Measurements from ENCODE around the gene LRRC71. TPM values are rescaled to one million over a fixed set of nuclear protein-coding genes. Genes with fewer than 3 reads are reported as not detected.

Gene LRRC71
- total and polyA plus RNA-seq, 8 donors, result 0.30 to 0.59 TPM; not detected in 6

- DNase-seq, result peak in 1 of 6 donors; percentile 37
- H3K4me1 ChIP-seq, result no peaks in the 10 kb centered on the region
- H3K27me3 ChIP-seq, result no peaks in the 10 kb centered on the region
These were observed 45.2 kb upstream of the LRRC71 start for GRCh38 chr1:156875341-156875615.

GRCh38 chr1:156876281-156876680 is 44.2 kb upstream of the LRRC71 start:
- Histone ChIP-seq H3K27me3 (no peaks in the 10 kb centered on the region), H3K4me3 (no peak overlapping the region), H3K36me3 (no peaks in the 10 kb centered on the region), H3K27ac (no peak overlapping the region), H3K4me1 (no peaks in the 10 kb centered on the region), H3K9me3 (no peaks in the 10 kb centered on the region)
- FAIRE-seq (no peak), DNase-seq (peak in 1 of 6 donors; percentile 53), ATAC-seq (no peak)
- 38 to 40% methylated on average over 21 of the region's 21 CpGs for WGBS, 2 donors
- intact Hi-C loops (cut with DNase I), result no loop called here
- TF ChIP-seq CTCF (IDR thresholded peaks at IDR 0.05), result no peak

More at GRCh38 chr1:156875341-156875615, 45.2 kb upstream of the LRRC71 start:
- no peak for TF ChIP-seq CTCF (IDR thresholded peaks at IDR 0.05)
- Histone ChIP-seq H3K36me3 (no peaks in the 10 kb centered on the region), H3K4me3 (no peak overlapping the region), H3K27ac (no peak overlapping the region), H3K9me3 (no peaks in the 10 kb centered on the region)
- FAIRE-seq, result no peak
- intact Hi-C loops (cut with DNase I), result no loop called here
- WGBS, 2 donors, result 51 to 59% methylated on average over 5 of the region's 5 CpGs
- no peak for ATAC-seq

- no peaks in the 10 kb centered on the region for H3K9me3 ChIP-seq
- ATAC-seq (no peak), DNase-seq (peak in 1 of 6 donors; percentile 20), FAIRE-seq (no peak)
- intact Hi-C loops (cut with DNase I), result no loop called here
- H3K27ac ChIP-seq, result no peak overlapping the region
- no peak for TF ChIP-seq CTCF (IDR thresholded peaks at IDR 0.05)
- no peaks in the 10 kb centered on the region for H3K4me1 ChIP-seq
- 74 to 82% methylated on average over 5 of the region's 5 CpGs for WGBS, 2 donors
- no peak overlapping the region for H3K4me3 ChIP-seq
- H3K36me3 ChIP-seq, result no peaks in the 10 kb centered on the region
- no peaks in the 10 kb centered on the region for H3K27me3 ChIP-seq
These were observed 42.8 kb upstream of the LRRC71 start for GRCh38 chr1:156877433-156878170.

GRCh38 chr1:156879876-156880275 is 40.6 kb upstream of the LRRC71 start:
- Histone ChIP-seq H3K27ac (no peak overlapping the region), H3K27me3 (no peaks in the 10 kb centered on the region), H3K9me3 (no peaks in the 10 kb centered on the region), H3K4me1 (no peaks in the 10 kb centered on the region), H3K36me3 (no peaks in the 10 kb centered on the region), H3K4me3 (no peak overlapping the region)
- no peak for TF ChIP-seq CTCF (IDR thresholded peaks at IDR 0.05)
- intact Hi-C loops (cut with DNase I), result no loop called here
- peak in 1 of 6 donors; percentile 38 for DNase-seq
- no peak for FAIRE-seq
- WGBS, 2 donors, result 89 to 91% methylated on average over 21 of the region's 21 CpGs
- ATAC-seq, result no peak

- Histone ChIP-seq H3K4me3 (no peak overlapping the region), H3K9me3 (no peaks in the 10 kb centered on the region), H3K27me3 (no peaks in the 10 kb centered on the region), H3K27ac (no peak overlapping the region), H3K36me3 (no peaks in the 10 kb centered on the region), H3K4me1 (no peaks in the 10 kb centered on the region)
- 32 to 42% methylated on average over 5 of the region's 5 CpGs for WGBS, 2 donors
- DNase-seq, result peak in 1 of 6 donors; percentile 37
- intact Hi-C loops (cut with DNase I), result no loop called here
- ATAC-seq, result no peak
- no peak for TF ChIP-seq CTCF (IDR thresholded peaks at IDR 0.05)
- no peak for FAIRE-seq
These were observed 40.0 kb upstream of the LRRC71 start for GRCh38 chr1:156880473-156880872.

All from pancreas (tissue), 10 donors.